GM23248 (cell line): ENCODE measurements around the gene AFAP1L1.

ENCODE experiments used
- EZH2 ChIP-seq: fragments of 200-600 bp; sonication (generic); IDR thresholded peaks from 2 replicates; pipeline ENCODE4 v1.6.1; 2018; ENCODE audit warnings: antibody characterized with exemption, mild to moderate bottlenecking; ENCODE audit not compliant: insufficient read depth, poor library complexity, severe bottlenecking
- EZH2phosphoT487 ChIP-seq: fragments of 200-600 bp; sonication (generic); IDR thresholded peaks from 2 replicates; pipeline ENCODE4 v1.6.1; 2018; ENCODE audit warnings: antibody characterized with exemption, moderate library complexity, mild to moderate bottlenecking, low read depth; ENCODE audit not compliant: insufficient read depth

DNA sequence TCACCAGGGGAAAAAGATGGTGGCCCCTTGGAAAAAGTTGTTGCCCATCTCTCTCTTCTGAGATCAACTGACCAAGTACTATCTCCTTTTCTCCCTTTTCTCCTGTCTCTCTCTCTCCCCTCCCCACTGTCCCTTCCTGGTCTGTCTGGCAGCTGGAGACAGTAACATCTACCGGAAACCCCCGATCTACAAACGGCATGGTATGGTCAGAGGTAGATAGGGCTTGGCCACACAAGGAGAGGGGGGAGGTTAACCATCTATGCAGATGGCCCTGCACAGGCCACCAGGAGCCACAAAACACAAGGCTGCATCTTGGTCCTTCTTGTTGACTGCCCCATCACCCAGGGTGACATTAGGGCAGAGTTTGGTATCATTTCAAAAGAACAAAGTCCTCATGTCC lies 29.3 kb upstream of the AFAP1L1 start:
- TF ChIP-seq EZH2 (no peak), EZH2phosphoT487 (no peak)
